ENCODE measurements around the gene ARHGDIG.

Gene ARHGDIG

GRCh38 chr16:287981-288920, 7.9 kb downstream of the ARHGDIG start:
- no peak for DNase-seq (ENCODE audit: low read depth, low spot score)
- ChIA-PET POLR2A (no interaction called here), CTCF (no interaction called here)
- no peak overlapping the region for H3K4me3 ChIP-seq (ENCODE audit: low read depth, low read length)
- TF ChIP-seq, protein P1, sequence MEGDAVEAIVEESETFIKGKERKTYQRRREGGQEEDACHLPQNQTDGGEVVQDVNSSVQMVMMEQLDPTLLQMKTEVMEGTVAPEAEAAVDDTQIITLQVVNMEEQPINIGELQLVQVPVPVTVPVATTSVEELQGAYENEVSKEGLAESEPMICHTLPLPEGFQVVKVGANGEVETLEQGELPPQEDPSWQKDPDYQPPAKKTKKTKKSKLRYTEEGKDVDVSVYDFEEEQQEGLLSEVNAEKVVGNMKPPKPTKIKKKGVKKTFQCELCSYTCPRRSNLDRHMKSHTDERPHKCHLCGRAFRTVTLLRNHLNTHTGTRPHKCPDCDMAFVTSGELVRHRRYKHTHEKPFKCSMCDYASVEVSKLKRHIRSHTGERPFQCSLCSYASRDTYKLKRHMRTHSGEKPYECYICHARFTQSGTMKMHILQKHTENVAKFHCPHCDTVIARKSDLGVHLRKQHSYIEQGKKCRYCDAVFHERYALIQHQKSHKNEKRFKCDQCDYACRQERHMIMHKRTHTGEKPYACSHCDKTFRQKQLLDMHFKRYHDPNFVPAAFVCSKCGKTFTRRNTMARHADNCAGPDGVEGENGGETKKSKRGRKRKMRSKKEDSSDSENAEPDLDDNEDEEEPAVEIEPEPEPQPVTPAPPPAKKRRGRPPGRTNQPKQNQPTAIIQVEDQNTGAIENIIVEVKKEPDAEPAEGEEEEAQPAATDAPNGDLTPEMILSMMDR (IDR thresholded peaks at IDR 0.05; ENCODE audit: insufficient read depth, low read length, missing control alignments), result no peak

DNA sequence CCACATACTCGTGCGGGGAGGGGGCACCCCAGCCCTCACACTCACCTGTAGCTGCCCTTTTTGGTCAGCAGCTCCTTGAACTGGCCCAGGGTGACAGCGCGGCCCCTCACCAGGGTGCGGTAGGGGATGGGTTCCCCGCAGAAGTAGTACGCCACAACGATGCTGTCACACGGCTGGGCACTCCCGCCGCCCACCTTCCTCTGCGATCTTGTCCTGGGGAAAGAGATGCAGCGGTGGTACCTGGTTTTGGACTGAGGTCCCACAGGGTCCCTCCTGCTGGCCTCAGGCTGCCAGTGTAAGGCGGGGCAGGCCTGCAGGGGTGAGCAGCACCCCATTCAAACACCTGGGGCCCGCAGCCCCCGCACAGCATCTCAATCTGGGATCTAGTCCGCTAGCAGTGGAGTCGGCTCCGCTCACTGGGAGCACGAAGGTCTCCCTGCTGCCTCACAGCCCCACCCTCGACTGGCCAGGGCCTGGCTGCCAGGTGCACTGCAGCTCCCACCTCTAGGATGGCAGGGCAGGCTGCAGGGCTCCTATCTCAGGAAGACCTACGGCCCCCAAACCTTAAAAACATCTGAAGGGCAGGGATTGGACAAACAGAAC, 9.1 kb downstream of the ARHGDIG start:
- POLR2A ChIA-PET, result no interaction called here
- DNase-seq (ENCODE audit: low read depth, low spot score), result no peak
- H3K4me3 ChIP-seq (ENCODE audit: low read depth, low read length), result no peak overlapping the region
- CTCF ChIA-PET, result no interaction called here
- TF ChIP-seq, protein P1 (IDR thresholded peaks at IDR 0.05; ENCODE audit: insufficient read depth, low read length, missing control alignments), result no peak

- no peak for DNase-seq (ENCODE audit: low read depth, low spot score)
- TF ChIP-seq, protein P1 (IDR thresholded peaks at IDR 0.05; ENCODE audit: insufficient read depth, low read length, missing control alignments), result no peak
- no peak overlapping the region for H3K4me3 ChIP-seq (ENCODE audit: low read depth, low read length)
- ChIA-PET POLR2A (no interaction called here), CTCF (no interaction called here)
These were observed 9.8 kb downstream of the ARHGDIG start for GRCh38 chr16:290015-290680.

DNA sequence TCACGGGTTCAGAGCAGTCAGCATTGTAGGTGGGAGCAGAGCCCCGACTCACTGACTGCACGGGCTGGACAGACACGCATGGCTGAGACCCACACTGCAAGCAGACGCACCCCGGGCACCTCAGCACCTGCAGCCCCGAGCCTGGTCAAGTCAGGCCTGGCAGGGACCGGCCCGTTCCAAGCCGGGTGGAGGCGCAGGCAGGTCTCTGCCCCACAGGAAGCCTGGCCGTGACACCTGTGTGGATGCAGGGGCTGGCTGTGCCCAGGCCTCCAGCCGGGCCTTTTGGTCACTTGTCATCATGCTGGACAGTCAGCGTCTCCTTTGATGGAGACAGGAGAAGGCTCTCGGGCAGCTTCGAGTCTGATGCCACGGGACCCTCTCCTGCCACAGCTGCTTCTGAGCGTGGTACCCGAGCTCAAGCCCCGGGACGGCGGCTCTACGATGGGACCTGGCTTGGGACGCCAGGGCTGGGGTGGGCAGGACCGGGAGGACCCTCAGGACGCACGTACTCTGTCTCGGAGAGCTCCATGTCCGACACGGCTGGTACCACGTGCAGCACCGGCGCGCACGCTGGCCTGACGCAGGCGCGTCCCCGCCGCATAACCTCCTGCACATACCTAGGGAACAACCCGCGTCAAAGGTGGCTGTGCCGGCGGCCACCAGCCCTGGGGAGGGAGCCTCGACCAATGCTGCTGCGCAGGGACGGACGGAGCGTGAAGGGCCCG, 10.5 kb downstream of the ARHGDIG start:
- TF ChIP-seq, protein P1 (IDR thresholded peaks at IDR 0.05; ENCODE audit: insufficient read depth, low read length, missing control alignments), result no peak
- H3K4me3 ChIP-seq (ENCODE audit: low read depth, low read length), result no peak overlapping the region
- ChIA-PET POLR2A (no interaction called here), CTCF (no interaction called here)
- no peak for DNase-seq (ENCODE audit: low read depth, low spot score)

GRCh38 chr16:291539-291938, 11.1 kb downstream of the ARHGDIG start:
- TF ChIP-seq, protein P1 (IDR thresholded peaks at IDR 0.05; ENCODE audit: insufficient read depth, low read length, missing control alignments), result no peak
- DNase-seq (ENCODE audit: low read depth, low spot score), result no peak
- ChIA-PET CTCF (no interaction called here), POLR2A (no interaction called here)
- no peak overlapping the region for H3K4me3 ChIP-seq (ENCODE audit: low read depth, low read length)

All from AG04449 (cell line).